Measurements from ENCODE around the gene ZNF587.
"Not testable (repeated sequence)": the region's sequence is repeated elsewhere in the genome, so short reads cannot be mapped to it uniquely, and the experiment has no call there.

Gene ZNF587

GRCh38 chr19:57867868-57868492, 18.3 kb downstream of the ZNF587 start:
- H3K4me3 ChIP-seq (replicated peaks; ENCODE audit: low read depth, low read length): no peak overlapping the region
- no peak for TF ChIP-seq CTCF (IDR thresholded peaks at IDR 0.05; ENCODE audit: low read length, missing control alignments)
- no peak for DNase-seq (ENCODE audit: low read depth)

DNA sequence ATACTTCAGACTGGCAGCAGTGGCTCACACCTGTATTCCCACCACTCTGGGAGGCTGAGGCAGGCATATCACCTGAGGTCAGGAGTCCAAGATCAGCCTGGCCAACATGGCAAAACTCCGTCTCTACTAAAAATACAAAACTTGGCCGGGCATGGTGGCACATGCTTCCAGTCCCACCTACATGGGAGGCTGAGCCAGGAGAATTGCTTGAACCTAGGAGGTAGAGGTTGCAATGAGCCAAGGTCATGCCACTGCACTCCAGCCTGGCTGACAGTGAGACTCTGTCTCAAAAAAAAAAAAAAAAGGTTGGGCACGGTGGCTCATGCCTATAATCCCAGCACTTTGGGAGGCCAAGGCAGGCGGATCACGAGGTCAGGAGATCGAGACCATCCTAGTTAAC, 20.0 kb downstream of the ZNF587 start:
- H3K4me3 ChIP-seq (replicated peaks; ENCODE audit: low read depth, low read length); DNase-seq (ENCODE audit: low read depth): not testable (repeated sequence)

GRCh38 chr19:57870225-57870624, 20.6 kb downstream of the ZNF587 start:
- no peak for TF ChIP-seq CTCF (IDR thresholded peaks at IDR 0.05; ENCODE audit: low read length, missing control alignments)
- H3K4me3 ChIP-seq (replicated peaks; ENCODE audit: low read depth, low read length): no peak overlapping the region

GRCh38 chr19:57872450-57872849, 22.8 kb downstream of the ZNF587 start:
- no peak for DNase-seq (ENCODE audit: low read depth)
- no peak overlapping the region for H3K4me3 ChIP-seq (replicated peaks; ENCODE audit: low read depth, low read length)
- no peak for TF ChIP-seq CTCF (IDR thresholded peaks at IDR 0.05; ENCODE audit: low read length, missing control alignments)

More at GRCh38 chr19:57870225-57870624, 20.6 kb downstream of the ZNF587 start:
- no peak for DNase-seq (ENCODE audit: low read depth)

DNA sequence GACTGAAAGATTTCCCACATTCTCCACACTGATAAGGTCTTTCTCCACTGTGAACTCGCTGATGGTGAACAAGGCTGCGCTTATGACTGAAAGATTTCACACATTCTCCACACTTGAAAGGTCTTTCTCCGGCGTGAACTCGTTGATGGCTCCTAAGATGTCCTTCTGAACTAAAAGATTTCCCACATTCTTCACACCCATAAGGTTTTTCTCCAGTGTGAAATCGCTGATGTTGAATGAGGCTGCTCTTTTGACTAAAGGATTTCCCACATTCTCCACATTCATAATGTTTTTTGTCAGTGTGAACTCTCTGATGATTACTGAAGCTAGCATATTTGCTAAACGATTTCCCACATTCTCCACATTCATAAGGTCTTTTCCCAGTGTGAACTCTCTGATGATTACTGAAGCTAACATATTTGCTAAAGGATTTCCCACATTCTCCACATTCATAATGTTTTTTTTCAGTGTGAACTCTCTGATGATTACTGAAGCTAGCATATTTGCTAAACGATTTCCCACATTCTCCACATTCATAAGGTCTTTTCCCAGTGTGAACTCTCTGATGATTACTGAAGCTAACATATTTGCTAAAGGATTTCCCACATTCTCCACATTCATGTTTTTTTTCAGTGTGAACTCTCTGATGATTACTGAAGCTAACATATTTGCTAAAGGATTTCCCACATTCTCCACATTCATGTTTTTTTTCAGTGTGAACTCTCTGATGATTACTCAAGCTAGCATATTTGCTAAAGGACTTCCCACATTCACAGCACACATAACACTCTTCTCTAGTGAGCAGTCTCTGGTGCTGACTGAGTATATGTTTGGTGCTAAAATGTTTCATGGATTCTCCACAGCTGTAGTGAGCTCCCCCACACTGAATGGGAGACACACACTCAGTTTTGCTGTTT, 24.5 kb downstream of the ZNF587 start:
- not testable (repeated sequence) for H3K4me3 ChIP-seq (replicated peaks; ENCODE audit: low read depth, low read length); DNase-seq (ENCODE audit: low read depth)

DNA sequence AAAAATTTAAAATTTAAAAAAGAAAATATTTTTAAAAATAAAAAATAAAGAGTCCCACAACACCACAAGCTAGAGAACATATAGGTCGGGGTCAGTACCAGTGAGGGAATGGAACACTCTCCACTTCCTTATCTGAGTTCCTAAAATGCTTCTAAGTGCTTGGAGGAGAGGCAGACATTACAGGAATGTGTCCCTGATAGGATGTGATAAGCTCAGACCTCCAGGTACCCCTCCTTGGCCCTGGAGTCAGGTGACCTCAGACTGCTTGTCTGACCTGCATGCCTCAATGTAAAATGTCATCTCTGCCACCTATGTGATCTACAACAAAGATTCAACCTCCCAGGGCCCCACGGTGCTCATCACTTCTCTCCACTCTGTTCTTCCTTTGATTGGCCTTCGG, 36.4 kb downstream of the ZNF587 start:
- TF ChIP-seq CTCF (IDR thresholded peaks at IDR 0.05; ENCODE audit: low read length, missing control alignments): no peak
- no peak for DNase-seq (ENCODE audit: low read depth)
- no peak overlapping the region for H3K4me3 ChIP-seq (replicated peaks; ENCODE audit: low read depth, low read length)

- peak overlapping the region; percentile 94 for H3K4me3 ChIP-seq (replicated peaks; ENCODE audit: low read depth, low read length)
- TF ChIP-seq CTCF (IDR thresholded peaks at IDR 0.05; ENCODE audit: low read length, missing control alignments): no peak
- DNase-seq (ENCODE audit: low read depth): peak; percentile 48
Observed at GRCh38 chr19:57887195-57887941, 37.7 kb downstream of the ZNF587 start.

Data from fibroblast of pulmonary artery (primary cell).